ENCODE measurements around the gene CCP110. TPM values are rescaled to one million over a fixed set of nuclear protein-coding genes. Genes with fewer than 3 reads are reported as not detected.
A peak's percentile ranks its signal among the peaks of the same experiment; 100 is the strongest.

The CCP110 gene
- total RNA-seq, 2 experiments from 2014 or later = 24.1 to 25.5 TPM

DNA sequence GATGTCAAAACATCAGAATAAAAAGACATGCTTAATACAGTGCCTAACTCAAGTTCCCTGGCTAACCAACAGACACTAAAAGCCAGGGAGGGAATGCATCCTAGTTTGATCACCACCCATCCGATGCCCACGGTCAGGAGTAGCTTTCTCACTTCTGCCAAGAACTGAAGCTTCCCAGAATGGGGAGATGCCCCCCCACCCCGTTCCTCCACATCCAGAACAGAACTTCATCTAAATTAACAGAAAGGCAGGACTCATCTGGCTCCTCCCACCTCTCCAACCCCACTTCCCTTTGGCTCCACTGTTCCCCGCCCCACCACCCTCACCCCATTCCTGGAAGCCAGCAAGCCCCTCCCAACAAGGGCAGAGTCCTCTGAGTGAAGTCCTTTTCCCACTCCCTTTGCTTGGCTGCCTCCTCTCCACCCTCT, 35.5 kb upstream of the CCP110 start:
- H3K27me3 Mint-ChIP-seq = no peaks in the 10 kb centered on the region
- no peak for DNase-seq
- no peak overlapping the region for H3K27ac Mint-ChIP-seq
- ATAC-seq = no peak
- H3K4me3 Mint-ChIP-seq = no peak overlapping the region
- H3K4me1 Mint-ChIP-seq = no peaks in the 10 kb centered on the region
- CTCF ChIA-PET = interaction anchor here (1.3 kb wide), 1 partner anchor 15 kb away, joined by 5 read pairs; no protein-coding TSS in a partner anchor
- POLR2A ChIA-PET = interaction anchor here (0.6 kb wide), 1 partner anchor 52 kb away, joined by 3 read pairs; no protein-coding TSS in a partner anchor
- no peaks in the 10 kb centered on the region for H3K9me3 Mint-ChIP-seq (ENCODE audit: low read depth)
- no peaks in the 10 kb centered on the region for H3K36me3 Mint-ChIP-seq (ENCODE audit: low read depth)
- intact Hi-C loops (cut with DNase I, micrococcal nuclease) = no loop called here

GRCh38 chr16:19490619-19491018, 33.1 kb upstream of the CCP110 start:
- Mint-ChIP-seq H3K27ac (no peak overlapping the region), H3K4me1 (peaks cover 10% of the 10 kb centered on the region), H3K9me3 (ENCODE audit: low read depth) (no peaks in the 10 kb centered on the region), H3K27me3 (no peaks in the 10 kb centered on the region), H3K4me3 (no peak overlapping the region), H3K36me3 (ENCODE audit: low read depth) (no peaks in the 10 kb centered on the region)
- intact Hi-C loops (cut with DNase I, micrococcal nuclease) = no loop called here
- no peak for DNase-seq
- POLR2A ChIA-PET = no interaction called here
- CTCF ChIA-PET = interaction anchor here (1.3 kb wide), 1 partner anchor 12 kb away, joined by 3 read pairs; no protein-coding TSS in a partner anchor
- ATAC-seq = no peak

GRCh38 chr16:19497176-19497575, 26.6 kb upstream of the CCP110 start:
- peaks cover 10% of the 10 kb centered on the region for H3K4me1 Mint-ChIP-seq
- intact Hi-C loops (cut with DNase I, micrococcal nuclease) = no loop called here
- no peak overlapping the region for H3K27ac Mint-ChIP-seq
- no peak overlapping the region for H3K4me3 Mint-ChIP-seq
- H3K36me3 Mint-ChIP-seq (ENCODE audit: low read depth) = peaks cover 16% of the 10 kb centered on the region
- DNase-seq (no peak), ATAC-seq (no peak)
- ChIA-PET POLR2A (no interaction called here), CTCF (no interaction called here)
- H3K9me3 Mint-ChIP-seq (ENCODE audit: low read depth) = no peaks in the 10 kb centered on the region
- no peaks in the 10 kb centered on the region for H3K27me3 Mint-ChIP-seq

DNA sequence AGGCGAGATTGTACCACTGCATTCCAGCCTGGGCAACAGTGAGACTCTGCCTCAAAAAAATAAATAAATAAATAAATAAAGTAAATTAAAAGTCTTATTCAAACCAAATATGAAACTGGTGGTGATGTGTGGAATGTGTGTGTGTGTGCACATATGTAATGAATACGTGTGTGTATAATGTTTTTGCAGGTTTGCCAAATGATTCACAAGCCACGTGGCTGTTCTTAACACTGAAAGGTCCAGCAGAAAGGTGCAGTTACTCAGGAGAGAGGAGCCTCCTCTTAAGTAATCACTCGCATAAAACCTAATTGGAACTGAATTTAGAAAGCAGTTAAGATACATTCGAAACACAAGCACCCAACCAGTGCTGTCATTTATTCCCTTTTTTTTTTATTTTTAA, 24.7 kb upstream of the CCP110 start:
- Mint-ChIP-seq H3K4me3 (no peak overlapping the region), H3K4me1 (peaks cover 2% of the 10 kb centered on the region), H3K27ac (no peak overlapping the region), H3K36me3 (ENCODE audit: low read depth) (peaks cover 27% of the 10 kb centered on the region), H3K27me3 (no peaks in the 10 kb centered on the region), H3K9me3 (ENCODE audit: low read depth) (no peaks in the 10 kb centered on the region)
- intact Hi-C loops (cut with DNase I, micrococcal nuclease) = no loop called here
- ATAC-seq (no peak), DNase-seq (no peak)
- CTCF ChIA-PET = no interaction called here
- POLR2A ChIA-PET = no interaction called here

GRCh38 chr16:19499481-19499880, 24.3 kb upstream of the CCP110 start:
- ATAC-seq = no peak
- H3K27ac Mint-ChIP-seq = no peak overlapping the region
- intact Hi-C loops (cut with DNase I, micrococcal nuclease) = no loop called here
- no peaks in the 10 kb centered on the region for H3K27me3 Mint-ChIP-seq
- H3K36me3 Mint-ChIP-seq (ENCODE audit: low read depth) = peaks cover 30% of the 10 kb centered on the region
- no peak for DNase-seq
- CTCF ChIA-PET = no interaction called here
- H3K9me3 Mint-ChIP-seq (ENCODE audit: low read depth) = no peaks in the 10 kb centered on the region
- no peak overlapping the region for H3K4me3 Mint-ChIP-seq
- POLR2A ChIA-PET = no interaction called here
- no peaks in the 10 kb centered on the region for H3K4me1 Mint-ChIP-seq

- ChIA-PET POLR2A (interaction anchor here (0.6 kb wide), 2 partner anchors 416 to 417 kb away, joined by 3 to 4 read pairs; no protein-coding TSS in a partner anchor), CTCF (interaction anchor here (0.6 to 3.2 kb wide), 35 partner anchors 9 to 544 kb away, joined by 3 to 23 read pairs (median 4); partner anchors contain the start of genes TMC5, TMC7 and VPS35L)
- H3K36me3 Mint-ChIP-seq (ENCODE audit: low read depth) = peaks cover 41% of the 10 kb centered on the region
Observed at GRCh38 chr16:19502395-19503131, 21.2 kb upstream of the CCP110 start.

DNA sequence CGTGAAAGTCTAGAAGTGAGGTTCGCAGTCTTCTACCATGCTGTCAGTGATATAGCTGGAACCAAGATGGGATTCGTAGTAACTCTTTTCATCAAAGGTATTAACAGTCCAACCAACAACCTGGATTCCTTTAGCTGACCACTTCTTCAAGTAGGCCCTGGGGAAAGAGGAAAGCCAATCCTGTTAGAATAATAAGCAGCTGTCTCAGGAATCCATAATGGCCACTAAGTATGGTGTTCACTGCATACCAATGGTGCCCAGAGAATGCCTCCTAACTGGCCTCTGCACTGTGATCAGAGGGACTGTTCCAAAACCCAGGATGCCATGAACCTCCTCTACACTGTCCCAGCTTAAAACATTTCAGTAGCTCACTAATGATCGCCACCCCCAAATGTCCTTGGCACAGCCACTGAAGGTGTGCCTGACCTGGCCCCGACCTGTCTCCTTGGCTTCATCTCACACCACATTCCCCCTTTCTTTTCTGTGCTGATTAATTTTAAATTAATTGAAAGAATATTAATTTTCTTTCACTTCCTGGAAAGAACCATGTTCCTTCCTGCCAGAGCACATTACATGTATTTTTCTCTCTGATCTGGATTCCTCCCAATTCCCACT, 20.2 kb upstream of the CCP110 start:
- intact Hi-C loops (cut with DNase I, micrococcal nuclease) = loop anchor here (2.0 to 10.0 kb wide), 3 partner anchors 116 to 337 kb away; no protein-coding TSS in a partner anchor
- Mint-ChIP-seq H3K4me1 (no peaks in the 10 kb centered on the region), H3K9me3 (ENCODE audit: low read depth) (no peaks in the 10 kb centered on the region), H3K36me3 (ENCODE audit: low read depth) (peaks cover 43% of the 10 kb centered on the region), H3K27ac (no peak overlapping the region), H3K4me3 (no peak overlapping the region), H3K27me3 (no peaks in the 10 kb centered on the region)
- CTCF ChIA-PET = interaction anchor here (0.7 to 3.2 kb wide), 17 partner anchors 9 to 519 kb away, joined by 3 to 23 read pairs (median 5); partner anchors contain the start of genes TMC7 and VPS35L
- ATAC-seq = no peak
- DNase-seq = no peak
- POLR2A ChIA-PET = interaction anchor here (0.6 kb wide), 2 partner anchors 18 to 417 kb away, joined by 3 read pairs; partner anchors contain the start of gene GDE1

More at GRCh38 chr16:19502395-19503131, 21.2 kb upstream of the CCP110 start:
- no peak overlapping the region for H3K27ac Mint-ChIP-seq
- H3K9me3 Mint-ChIP-seq (ENCODE audit: low read depth) = no peaks in the 10 kb centered on the region
- intact Hi-C loops (cut with DNase I, micrococcal nuclease) = loop anchor here (1.0 to 10.0 kb wide), 5 partner anchors 113 to 416 kb away; no protein-coding TSS in a partner anchor
- no peaks in the 10 kb centered on the region for H3K4me1 Mint-ChIP-seq
- peak; percentile 83 for DNase-seq
- no peaks in the 10 kb centered on the region for H3K27me3 Mint-ChIP-seq
- ATAC-seq = peak; percentile 53
- no peak overlapping the region for H3K4me3 Mint-ChIP-seq

DNA sequence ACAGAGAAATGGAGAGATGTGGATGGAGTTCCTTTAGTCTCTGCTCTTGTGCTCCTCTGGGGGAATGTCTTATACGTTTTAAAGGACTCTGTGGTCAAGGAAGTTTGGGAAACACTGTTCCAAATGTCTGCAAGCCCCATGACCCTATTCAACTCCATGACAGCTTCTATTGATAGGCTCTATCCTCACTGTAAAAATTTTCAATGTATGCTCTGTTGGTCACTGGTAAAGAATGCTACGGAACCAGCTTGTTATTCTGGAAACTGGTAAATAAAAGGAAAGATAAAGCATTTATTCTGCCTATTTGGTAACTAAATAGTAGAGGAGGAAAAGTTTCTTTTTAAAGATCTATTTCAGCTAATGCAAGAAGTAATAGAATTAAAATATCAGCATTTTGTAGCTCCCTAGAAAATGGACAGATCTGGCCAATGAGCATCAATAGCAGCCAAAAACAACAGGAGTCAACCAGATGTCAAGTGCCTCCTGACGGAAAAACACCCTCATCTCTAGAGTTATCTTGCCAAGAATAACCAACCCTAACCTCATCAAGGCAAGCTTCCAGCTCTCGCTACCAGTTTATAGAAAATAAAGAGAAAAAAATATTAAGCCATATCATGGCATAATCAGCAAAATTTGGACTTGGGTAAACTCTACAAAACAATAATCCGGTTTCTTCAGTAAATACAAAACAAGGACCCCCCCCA, 18.0 kb upstream of the CCP110 start:
- H3K27ac Mint-ChIP-seq = no peak overlapping the region
- H3K4me3 Mint-ChIP-seq = no peak overlapping the region
- CTCF ChIA-PET = interaction anchor here (1.3 kb wide), 1 partner anchor 420 kb away, joined by 4 read pairs; no protein-coding TSS in a partner anchor
- H3K9me3 Mint-ChIP-seq (ENCODE audit: low read depth) = no peaks in the 10 kb centered on the region
- DNase-seq (no peak), ATAC-seq (no peak)
- H3K36me3 Mint-ChIP-seq (ENCODE audit: low read depth) = peaks cover 42% of the 10 kb centered on the region
- intact Hi-C loops (cut with DNase I, micrococcal nuclease) = loop anchor here in 1 of 2 experiments (10.0 kb wide), 1 partner anchor 281 kb away; no protein-coding TSS in a partner anchor
- no peaks in the 10 kb centered on the region for H3K27me3 Mint-ChIP-seq
- POLR2A ChIA-PET = no interaction called here
- no peaks in the 10 kb centered on the region for H3K4me1 Mint-ChIP-seq

GRCh38 chr16:19506965-19507364, 16.8 kb upstream of the CCP110 start:
- ATAC-seq (no peak), DNase-seq (no peak)
- Mint-ChIP-seq H3K36me3 (ENCODE audit: low read depth) (peaks cover 36% of the 10 kb centered on the region), H3K4me1 (no peaks in the 10 kb centered on the region), H3K9me3 (ENCODE audit: low read depth) (no peaks in the 10 kb centered on the region), H3K27me3 (no peaks in the 10 kb centered on the region), H3K4me3 (no peak overlapping the region), H3K27ac (no peak overlapping the region)
- ChIA-PET POLR2A (no interaction called here), CTCF (interaction anchor here (1.1 kb wide), 1 partner anchor 117 kb away, joined by 3 read pairs; no protein-coding TSS in a partner anchor)
- intact Hi-C loops (cut with DNase I, micrococcal nuclease) = loop anchor here in 1 of 2 experiments (10.0 kb wide), 1 partner anchor 282 kb away; no protein-coding TSS in a partner anchor

GRCh38 chr16:19507867-19508266, 15.9 kb upstream of the CCP110 start:
- intact Hi-C loops (cut with DNase I, micrococcal nuclease) = loop anchor here in 1 of 2 experiments (10.0 kb wide), 1 partner anchor 283 kb away; no protein-coding TSS in a partner anchor
- no peak overlapping the region for H3K27ac Mint-ChIP-seq
- H3K4me3 Mint-ChIP-seq = no peak overlapping the region
- ChIA-PET CTCF (interaction anchor here (0.9 to 1.1 kb wide), 2 partner anchors 118 to 422 kb away, joined by 3 read pairs; no protein-coding TSS in a partner anchor), POLR2A (no interaction called here)
- no peak for ATAC-seq
- H3K36me3 Mint-ChIP-seq (ENCODE audit: low read depth) = peaks cover 36% of the 10 kb centered on the region
- no peak for DNase-seq
- no peaks in the 10 kb centered on the region for H3K4me1 Mint-ChIP-seq
- H3K9me3 Mint-ChIP-seq (ENCODE audit: low read depth) = no peaks in the 10 kb centered on the region
- H3K27me3 Mint-ChIP-seq = no peaks in the 10 kb centered on the region

- ChIA-PET POLR2A (no interaction called here), CTCF (interaction anchor here (0.6 to 1.4 kb wide), 3 partner anchors 8 to 10 kb away, joined by 3 to 5 read pairs (median 4); no protein-coding TSS in a partner anchor)
- no peaks in the 10 kb centered on the region for H3K27me3 Mint-ChIP-seq
- intact Hi-C loops (cut with DNase I, micrococcal nuclease) = no loop called here
- H3K9me3 Mint-ChIP-seq (ENCODE audit: low read depth) = no peaks in the 10 kb centered on the region
- peaks cover 42% of the 10 kb centered on the region for H3K36me3 Mint-ChIP-seq (ENCODE audit: low read depth)
- ATAC-seq = no peak
- H3K4me1 Mint-ChIP-seq = peaks cover 8% of the 10 kb centered on the region
- H3K4me3 Mint-ChIP-seq = no peak overlapping the region
- DNase-seq = no peak
- no peak overlapping the region for H3K27ac Mint-ChIP-seq
Observed at GRCh38 chr16:19512297-19512696, 11.4 kb upstream of the CCP110 start.

Data from activated CD4-positive, alpha-beta T cell treated with anti-CD3 and anti-CD28 coated beads for 36 hours (primary cell).